Measurements from ENCODE around the gene NMNAT1. TPM values are rescaled to one million over a fixed set of nuclear protein-coding genes. Genes with fewer than 3 reads are reported as not detected.

Gene NMNAT1
- total RNA-seq, 1 donor from 2014 or later, result 17.2 TPM

GRCh38 chr1:9906466-9906865, 36.8 kb upstream of the NMNAT1 start:
- Histone ChIP-seq H3K36me3 (ENCODE audit: control insufficient read depth in 3 of 3, insufficient read depth in 3 of 3, low read length in 3 of 3) (no peaks in the 10 kb centered on the region), H3K27me3 (ENCODE audit: control insufficient read depth in 3 of 3, insufficient read depth in 3 of 3, low read length in 3 of 3) (no peaks in the 10 kb centered on the region), H3K4me3 (ENCODE audit: low read length in 3 of 3) (no peak overlapping the region), H3K9me3 (ENCODE audit: control insufficient read depth in 3 of 3, low read length in 3 of 3) (no peaks in the 10 kb centered on the region), H3K9ac (ENCODE audit: low read depth in 1 of 3, low read length in 3 of 3) (peak overlapping the region in 1 of 3 donors; percentile 33), H3K4me1 (ENCODE audit: control insufficient read depth in 3 of 3, insufficient read depth in 3 of 3, low read length in 3 of 3) (peaks cover 29 to 44% (median 31%) of the 10 kb centered on the region in 3 donors), H3K27ac (ENCODE audit: low read depth, low read length) (no peak overlapping the region)

GRCh38 chr1:9907441-9907840, 35.8 kb upstream of the NMNAT1 start:
- Histone ChIP-seq H3K27ac (ENCODE audit: low read depth, low read length) (no peak overlapping the region), H3K9ac (ENCODE audit: low read depth in 1 of 3, low read length in 3 of 3) (no peak overlapping the region), H3K4me1 (ENCODE audit: control insufficient read depth in 3 of 3, insufficient read depth in 3 of 3, low read length in 3 of 3) (peaks cover 20 to 35% (median 21%) of the 10 kb centered on the region in 3 donors), H3K36me3 (ENCODE audit: control insufficient read depth in 3 of 3, insufficient read depth in 3 of 3, low read length in 3 of 3) (no peaks in the 10 kb centered on the region), H3K27me3 (ENCODE audit: control insufficient read depth in 3 of 3, insufficient read depth in 3 of 3, low read length in 3 of 3) (no peaks in the 10 kb centered on the region), H3K9me3 (ENCODE audit: control insufficient read depth in 3 of 3, low read length in 3 of 3) (no peaks in the 10 kb centered on the region), H3K4me3 (ENCODE audit: low read length in 3 of 3) (no peak overlapping the region)

- peak overlapping the region; percentile 76 to 87 (median 81) for H3K9ac ChIP-seq (ENCODE audit: low read depth in 1 of 3, low read length in 3 of 3)
- no peaks in the 10 kb centered on the region for H3K36me3 ChIP-seq (ENCODE audit: control insufficient read depth in 3 of 3, insufficient read depth in 3 of 3, low read length in 3 of 3)
- H3K27me3 ChIP-seq (ENCODE audit: control insufficient read depth in 3 of 3, insufficient read depth in 3 of 3, low read length in 3 of 3), result no peaks in the 10 kb centered on the region
- H3K4me1 ChIP-seq (ENCODE audit: control insufficient read depth in 3 of 3, insufficient read depth in 3 of 3, low read length in 3 of 3), result peaks cover 20 to 33% (median 21%) of the 10 kb centered on the region in 3 donors
- peak overlapping the region; percentile 76 to 83 (median 81) for H3K4me3 ChIP-seq (ENCODE audit: low read length in 3 of 3)
- no peaks in the 10 kb centered on the region for H3K9me3 ChIP-seq (ENCODE audit: control insufficient read depth in 3 of 3, low read length in 3 of 3)
- H3K27ac ChIP-seq (ENCODE audit: low read depth, low read length), result peak overlapping the region; percentile 30
Observed at GRCh38 chr1:9908871-9909233, 34.4 kb upstream of the NMNAT1 start.

GRCh38 chr1:9909234-9910046, 33.8 kb upstream of the NMNAT1 start:
- no peaks in the 10 kb centered on the region for H3K36me3 ChIP-seq (ENCODE audit: control insufficient read depth in 3 of 3, insufficient read depth in 3 of 3, low read length in 3 of 3)
- peaks cover 20 to 30% (median 21%) of the 10 kb centered on the region in 3 donors for H3K4me1 ChIP-seq (ENCODE audit: control insufficient read depth in 3 of 3, insufficient read depth in 3 of 3, low read length in 3 of 3)
- H3K9me3 ChIP-seq (ENCODE audit: control insufficient read depth in 3 of 3, low read length in 3 of 3), result no peaks in the 10 kb centered on the region
- peak overlapping the region; percentile 76 to 87 (median 81) for H3K9ac ChIP-seq (ENCODE audit: low read depth in 1 of 3, low read length in 3 of 3)
- peak overlapping the region; percentile 76 to 83 (median 81) for H3K4me3 ChIP-seq (ENCODE audit: low read length in 3 of 3)
- peak overlapping the region; percentile 30 for H3K27ac ChIP-seq (ENCODE audit: low read depth, low read length)
- H3K27me3 ChIP-seq (ENCODE audit: control insufficient read depth in 3 of 3, insufficient read depth in 3 of 3, low read length in 3 of 3), result no peaks in the 10 kb centered on the region

GRCh38 chr1:9910076-9910422, 33.2 kb upstream of the NMNAT1 start, which contains the start of gene CTNNBIP1:
Gene CTNNBIP1 (minus strand): TSS chr1:9910269. CDS start chr1:9872064, 38,205 bp downstream.
- Histone ChIP-seq H3K4me1 (ENCODE audit: control insufficient read depth in 3 of 3, insufficient read depth in 3 of 3, low read length in 3 of 3) (peaks cover 18 to 30% (median 21%) of the 10 kb centered on the region in 3 donors), H3K4me3 (ENCODE audit: low read length in 3 of 3) (peak within 1 kb of the TSS; percentile 81 to 93 (median 83)), H3K27me3 (ENCODE audit: control insufficient read depth in 3 of 3, insufficient read depth in 3 of 3, low read length in 3 of 3) (no peaks in the 10 kb centered on the region), H3K27ac (ENCODE audit: low read depth, low read length) (peak within 1 kb of the TSS; percentile 89), H3K9me3 (ENCODE audit: control insufficient read depth in 3 of 3, low read length in 3 of 3) (no peaks in the 10 kb centered on the region), H3K36me3 (ENCODE audit: control insufficient read depth in 3 of 3, insufficient read depth in 3 of 3, low read length in 3 of 3) (no peaks in the 10 kb centered on the region), H3K9ac (ENCODE audit: low read depth in 1 of 3, low read length in 3 of 3) (peak within 1 kb of the TSS; percentile 91 to 97 (median 94))

- H3K4me1 ChIP-seq (ENCODE audit: control insufficient read depth in 3 of 3, insufficient read depth in 3 of 3, low read length in 3 of 3), result peaks cover 17 to 30% (median 21%) of the 10 kb centered on the region in 3 donors
- H3K9ac ChIP-seq (ENCODE audit: low read depth in 1 of 3, low read length in 3 of 3), result peak overlapping the region; percentile 91 to 97 (median 94)
- H3K4me3 ChIP-seq (ENCODE audit: low read length in 3 of 3), result peak overlapping the region; percentile 73 to 93 (median 81)
- no peaks in the 10 kb centered on the region for H3K36me3 ChIP-seq (ENCODE audit: control insufficient read depth in 3 of 3, insufficient read depth in 3 of 3, low read length in 3 of 3)
- peak overlapping the region; percentile 89 for H3K27ac ChIP-seq (ENCODE audit: low read depth, low read length)
- H3K9me3 ChIP-seq (ENCODE audit: control insufficient read depth in 3 of 3, low read length in 3 of 3), result no peaks in the 10 kb centered on the region
- H3K27me3 ChIP-seq (ENCODE audit: control insufficient read depth in 3 of 3, insufficient read depth in 3 of 3, low read length in 3 of 3), result no peaks in the 10 kb centered on the region
Observed at GRCh38 chr1:9910423-9911178, 32.7 kb upstream of the NMNAT1 start.

- H3K36me3 ChIP-seq (ENCODE audit: control insufficient read depth in 3 of 3, insufficient read depth in 3 of 3, low read length in 3 of 3), result no peaks in the 10 kb centered on the region
- no peaks in the 10 kb centered on the region for H3K27me3 ChIP-seq (ENCODE audit: control insufficient read depth in 3 of 3, insufficient read depth in 3 of 3, low read length in 3 of 3)
- H3K4me1 ChIP-seq (ENCODE audit: control insufficient read depth in 3 of 3, insufficient read depth in 3 of 3, low read length in 3 of 3), result peaks cover 17 to 23% (median 21%) of the 10 kb centered on the region in 3 donors
- peak overlapping the region in 1 of 3 donors; percentile 32 for H3K9ac ChIP-seq (ENCODE audit: low read depth in 1 of 3, low read length in 3 of 3)
- no peak overlapping the region for H3K27ac ChIP-seq (ENCODE audit: low read depth, low read length)
- no peak overlapping the region for H3K4me3 ChIP-seq (ENCODE audit: low read length in 3 of 3)
- H3K9me3 ChIP-seq (ENCODE audit: control insufficient read depth in 3 of 3, low read length in 3 of 3), result no peaks in the 10 kb centered on the region
Observed at GRCh38 chr1:9912264-9912936, 30.9 kb upstream of the NMNAT1 start.

GRCh38 chr1:9914610-9914937, 28.7 kb upstream of the NMNAT1 start:
- no peak overlapping the region for H3K9ac ChIP-seq (ENCODE audit: low read depth in 1 of 3, low read length in 3 of 3)
- no peaks in the 10 kb centered on the region for H3K36me3 ChIP-seq (ENCODE audit: control insufficient read depth in 3 of 3, insufficient read depth in 3 of 3, low read length in 3 of 3)
- no peak overlapping the region for H3K4me3 ChIP-seq (ENCODE audit: low read length in 3 of 3)
- no peaks in the 10 kb centered on the region for H3K9me3 ChIP-seq (ENCODE audit: control insufficient read depth in 3 of 3, low read length in 3 of 3)
- no peaks in the 10 kb centered on the region for H3K27me3 ChIP-seq (ENCODE audit: control insufficient read depth in 3 of 3, insufficient read depth in 3 of 3, low read length in 3 of 3)
- no peak overlapping the region for H3K27ac ChIP-seq (ENCODE audit: low read depth, low read length)
- peaks cover 4 to 11% (median 8%) of the 10 kb centered on the region in 3 donors for H3K4me1 ChIP-seq (ENCODE audit: control insufficient read depth in 3 of 3, insufficient read depth in 3 of 3, low read length in 3 of 3)

- Histone ChIP-seq H3K27ac (ENCODE audit: low read depth, low read length) (no peak overlapping the region), H3K4me1 (ENCODE audit: control insufficient read depth in 3 of 3, insufficient read depth in 3 of 3, low read length in 3 of 3) (peaks cover 0 to under 1% (median under 1%) of the 10 kb centered on the region in 3 donors), H3K27me3 (ENCODE audit: control insufficient read depth in 3 of 3, insufficient read depth in 3 of 3, low read length in 3 of 3) (no peaks in the 10 kb centered on the region), H3K4me3 (ENCODE audit: low read length in 3 of 3) (no peak overlapping the region), H3K9ac (ENCODE audit: low read depth in 1 of 3, low read length in 3 of 3) (no peak overlapping the region), H3K9me3 (ENCODE audit: control insufficient read depth in 3 of 3, low read length in 3 of 3) (no peaks in the 10 kb centered on the region), H3K36me3 (ENCODE audit: control insufficient read depth in 3 of 3, insufficient read depth in 3 of 3, low read length in 3 of 3) (no peaks in the 10 kb centered on the region)
Observed at GRCh38 chr1:9916452-9916851, 26.8 kb upstream of the NMNAT1 start.

All from skeletal muscle tissue (tissue), 4 donors.